Fibroblast of gingiva (primary cell): ENCODE results near the gene OR8G5.
A peak's percentile ranks its signal among the peaks of the same experiment; 100 is the strongest.
"Not testable (repeated sequence)": the region's sequence is repeated elsewhere in the genome, so short reads cannot be mapped to it uniquely, and the experiment has no call there.

Source experiments
- DNase-seq: peaks from one replicate; pipeline ENCODE4 v3.0.0-alpha.2; 2011; ENCODE audit warnings: low read depth

OR8G5 gene

GRCh38 chr11:124256076-124256475 lies at the start of gene OR8G5:
Gene OR8G5, plus strand, starts transcription at chr11:124256376. Its CDS starts 8,556 bp downstream, at chr11:124264932.
- DNase-seq = no peak

DNA sequence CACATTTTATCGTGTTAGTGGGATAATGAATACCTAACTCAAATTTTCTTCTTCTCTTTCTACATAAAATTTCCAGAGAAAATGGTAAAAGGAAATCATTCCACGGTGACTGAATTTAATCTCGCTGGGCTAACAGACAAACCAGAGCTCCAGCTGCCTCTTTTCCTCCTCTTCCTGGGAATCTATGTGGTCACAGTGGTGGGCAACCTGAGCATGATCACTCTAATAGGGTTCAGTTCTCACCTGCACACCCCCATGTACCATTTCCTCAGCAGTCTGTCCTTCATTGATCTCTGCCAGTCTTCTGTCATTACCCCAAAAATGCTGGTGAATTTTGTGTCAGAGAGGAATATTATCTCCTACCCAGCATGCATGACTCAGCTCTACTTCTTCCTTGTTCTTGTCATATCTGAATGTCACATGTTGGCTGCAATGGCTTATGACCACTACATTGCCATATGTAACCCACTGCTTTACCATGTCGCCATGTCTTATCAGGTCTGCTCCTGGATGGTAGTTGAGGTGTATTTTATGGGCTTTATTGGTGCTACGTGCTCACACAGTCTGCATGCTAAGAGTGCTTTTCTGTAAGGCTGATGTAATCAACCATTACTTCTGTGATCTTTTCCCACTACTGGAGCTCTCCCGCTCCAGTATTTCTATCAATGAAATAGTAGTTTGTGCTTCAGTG lies 48.9 kb upstream of the OR8G5 start:
- DNase-seq = no peak

DNA sequence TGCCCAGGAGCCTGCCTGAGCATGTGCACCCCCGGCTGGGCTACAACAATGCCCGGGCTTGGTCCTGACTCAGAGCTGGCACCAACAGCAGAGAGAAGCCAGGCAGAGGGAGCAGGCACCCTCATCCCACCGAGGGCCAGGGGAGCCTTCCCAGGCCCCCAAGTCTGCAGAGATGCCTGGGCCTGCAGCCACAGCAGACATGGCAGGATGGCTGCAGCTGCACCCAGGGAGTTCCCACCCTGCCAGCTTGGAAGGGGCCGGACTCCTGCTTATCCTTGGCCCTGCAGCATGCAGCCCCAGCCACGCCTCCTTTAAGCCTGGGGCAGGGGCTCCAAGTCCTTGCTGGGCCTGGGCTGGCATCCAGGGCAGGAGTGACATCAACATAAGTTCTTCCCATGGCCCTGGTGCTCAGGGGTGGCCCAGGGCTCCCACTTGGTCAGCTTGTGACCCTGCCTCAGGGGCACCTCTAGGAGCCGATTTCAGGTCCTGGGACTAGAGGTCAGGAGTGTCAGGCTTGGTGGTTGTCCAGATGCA lies 46.3 kb upstream of the OR8G5 start:
- DNase-seq = no peak

GRCh38 chr11:124210421-124210820 lies 45.8 kb upstream of the OR8G5 start:
- DNase-seq = no peak

- no peak for DNase-seq
These were observed 44.9 kb upstream of the OR8G5 start for GRCh38 chr11:124211321-124211720.

DNA sequence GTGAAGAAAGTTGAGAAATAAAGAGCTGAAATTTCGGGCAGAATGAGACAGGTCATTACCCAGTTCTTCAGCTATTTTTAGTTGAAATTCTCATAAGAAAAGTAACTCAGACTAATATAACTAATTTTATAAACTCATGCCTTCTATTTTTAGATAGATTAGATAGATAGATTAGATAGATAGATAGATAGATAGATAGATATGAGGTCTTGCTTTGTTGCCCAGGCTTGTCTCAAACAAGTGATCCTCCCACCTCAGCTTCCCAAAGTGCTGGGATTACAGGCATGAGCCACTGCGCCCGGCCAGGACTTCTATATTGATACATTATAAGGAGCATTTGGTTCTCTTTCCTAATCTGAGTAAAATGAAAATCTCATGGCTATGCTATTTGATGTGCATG lies 42.1 kb upstream of the OR8G5 start:
- no peak for DNase-seq

DNA sequence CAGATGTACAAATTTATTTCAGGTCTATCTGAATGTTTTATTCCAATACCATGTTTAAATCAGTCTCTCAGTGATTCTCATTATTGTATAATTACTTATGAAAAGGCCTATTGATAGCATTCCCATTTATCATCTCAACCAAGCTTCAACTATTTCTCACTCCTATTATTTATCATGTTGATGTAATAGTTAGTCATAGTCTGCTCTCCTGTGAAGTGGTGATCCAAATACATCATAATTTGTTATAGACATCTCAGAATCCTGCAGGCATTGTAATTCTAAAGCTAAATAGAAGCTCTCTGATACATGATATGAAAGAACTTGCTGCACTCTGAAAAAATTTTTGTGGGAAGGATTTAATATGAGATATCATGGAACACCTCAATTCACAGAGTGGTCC lies 37.0 kb upstream of the OR8G5 start:
- no peak for DNase-seq

DNA sequence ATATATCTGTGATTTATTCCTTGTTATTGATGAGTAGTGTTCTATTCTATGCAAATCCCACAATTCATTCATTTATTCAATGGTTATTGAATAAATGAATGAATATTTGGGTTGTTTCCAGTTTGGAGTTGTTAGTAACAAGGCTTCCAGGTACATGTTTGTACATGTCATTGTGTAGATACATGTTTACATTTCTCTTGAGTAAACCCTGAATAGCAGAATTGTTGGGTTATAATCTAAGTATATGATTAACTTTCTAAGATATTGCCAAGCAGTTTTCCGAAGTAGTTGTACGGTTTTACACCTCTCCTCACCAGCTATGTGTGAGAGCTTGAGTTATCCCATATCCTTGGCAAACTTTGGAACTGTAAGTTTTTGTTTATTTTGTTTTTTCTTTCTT lies 33.8 kb upstream of the OR8G5 start:
- no peak for DNase-seq

GRCh38 chr11:124224618-124225423 lies 31.4 kb upstream of the OR8G5 start:
- DNase-seq = not testable (repeated sequence)

DNA sequence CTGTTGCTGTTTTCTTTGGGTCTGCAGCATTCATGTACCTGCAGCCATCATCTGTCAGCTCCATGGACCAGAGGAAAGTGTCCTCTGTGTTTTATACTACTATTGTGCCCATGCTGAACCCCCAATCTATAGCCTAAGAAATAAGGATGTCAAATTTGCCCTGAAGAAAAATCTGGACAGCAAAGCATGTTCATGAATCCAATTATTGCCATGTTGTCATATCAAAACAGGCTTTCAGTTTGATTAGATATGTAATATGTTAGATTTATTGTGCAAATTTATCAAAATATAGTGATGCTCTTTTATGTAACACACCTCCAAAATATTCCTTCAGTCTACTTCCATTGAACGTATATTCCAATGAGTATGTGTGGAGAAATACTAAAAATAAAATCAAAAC lies 30.7 kb upstream of the OR8G5 start:
- DNase-seq = no peak

- no peak for DNase-seq
These were observed 22.8 kb upstream of the OR8G5 start for GRCh38 chr11:124233376-124233775.

GRCh38 chr11:124238512-124238911 lies 17.7 kb upstream of the OR8G5 start:
- DNase-seq = no peak

- DNase-seq = no peak
These were observed 15.4 kb upstream of the OR8G5 start, which contains the start of gene OR8G1 for GRCh38 chr11:124240621-124241397. Gene OR8G1, plus strand, starts transcription at chr11:124241095. Its CDS starts 8,581 bp downstream, at chr11:124249676.

GRCh38 chr11:124249869-124250268 lies 6.3 kb upstream of the OR8G5 start:
- not testable (repeated sequence) for DNase-seq

DNA sequence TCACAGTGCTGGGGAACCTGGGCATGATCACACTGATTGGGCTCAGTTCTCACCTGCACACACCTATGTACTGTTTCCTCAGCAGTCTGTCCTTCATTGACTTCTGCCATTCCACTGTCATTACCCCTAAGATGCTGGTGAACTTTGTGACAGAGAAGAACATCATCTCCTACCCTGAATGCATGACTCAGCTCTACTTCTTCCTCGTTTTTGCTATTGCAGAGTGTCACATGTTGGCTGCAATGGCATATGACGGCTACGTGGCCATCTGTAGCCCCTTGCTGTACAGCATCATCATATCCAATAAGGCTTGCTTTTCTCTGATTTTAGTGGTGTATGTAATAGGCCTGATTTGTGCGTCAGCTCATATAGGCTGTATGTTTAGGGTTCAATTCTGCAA lies 8.9 kb downstream of the OR8G5 start:
- DNase-seq = not testable (repeated sequence)

DNA sequence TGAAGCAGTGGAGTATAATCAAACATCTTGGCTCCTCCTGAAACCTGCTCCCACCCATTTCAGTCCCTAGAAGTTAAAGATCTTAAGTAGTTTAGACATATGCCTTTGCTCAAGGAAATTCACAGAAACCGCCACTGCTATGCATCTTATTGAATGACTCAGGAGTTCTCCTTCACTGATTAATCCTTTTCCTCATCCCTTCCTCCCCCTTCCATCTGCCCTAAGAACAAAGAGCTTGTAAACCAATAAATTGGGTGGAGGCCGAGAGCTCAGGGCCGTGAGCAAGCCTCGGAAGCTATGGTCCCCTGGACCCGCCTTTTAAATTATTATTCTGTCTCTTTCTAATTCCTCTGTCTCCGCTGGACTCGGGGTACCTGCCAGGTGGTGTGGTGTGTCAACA lies 14.7 kb downstream of the OR8G5 start:
- not testable (repeated sequence) for DNase-seq

DNA sequence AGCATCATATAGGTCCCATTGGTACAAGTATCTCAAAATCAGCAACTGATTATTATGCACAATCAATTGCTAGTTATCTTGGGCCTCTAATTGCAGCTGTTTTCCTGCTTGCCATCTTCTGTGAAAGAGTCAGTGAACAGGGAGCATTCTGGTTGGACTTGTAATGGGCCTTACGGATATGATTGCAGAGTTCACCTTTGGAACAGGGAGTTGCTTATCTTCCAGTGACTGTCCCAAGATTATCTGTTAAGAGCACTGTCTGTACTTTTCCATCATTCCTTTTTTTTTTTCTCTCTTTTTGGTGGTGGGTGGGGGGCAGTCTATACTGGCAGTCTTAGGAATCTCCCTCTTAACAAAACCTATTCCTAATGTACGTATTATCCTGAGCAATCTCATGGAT lies 17.8 kb downstream of the OR8G5 start:
- DNase-seq = no peak

GRCh38 chr11:124276081-124276480 lies 19.9 kb downstream of the OR8G5 start:
- DNase-seq = no peak

GRCh38 chr11:124277207-124277606 lies 21.0 kb downstream of the OR8G5 start:
- no peak for DNase-seq

DNA sequence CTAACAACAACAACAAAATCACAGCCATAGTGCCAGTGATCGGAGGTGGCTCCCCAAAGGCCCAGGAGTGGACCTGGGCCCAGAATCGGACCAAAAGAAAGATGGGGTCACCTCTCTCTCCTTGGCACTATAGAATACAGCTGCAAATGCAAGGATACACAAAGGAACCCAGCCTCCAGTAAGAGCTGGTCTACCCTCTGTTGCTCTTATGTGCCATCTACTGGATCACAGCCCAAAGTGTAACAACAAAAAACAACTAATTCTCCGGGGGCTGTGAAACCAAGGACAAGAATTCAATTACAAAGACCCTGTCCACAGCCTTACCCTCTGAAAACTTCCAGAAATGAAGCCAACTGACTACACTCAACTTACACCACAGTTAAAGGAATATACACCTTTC lies 21.6 kb downstream of the OR8G5 start:
- DNase-seq = no peak

DNA sequence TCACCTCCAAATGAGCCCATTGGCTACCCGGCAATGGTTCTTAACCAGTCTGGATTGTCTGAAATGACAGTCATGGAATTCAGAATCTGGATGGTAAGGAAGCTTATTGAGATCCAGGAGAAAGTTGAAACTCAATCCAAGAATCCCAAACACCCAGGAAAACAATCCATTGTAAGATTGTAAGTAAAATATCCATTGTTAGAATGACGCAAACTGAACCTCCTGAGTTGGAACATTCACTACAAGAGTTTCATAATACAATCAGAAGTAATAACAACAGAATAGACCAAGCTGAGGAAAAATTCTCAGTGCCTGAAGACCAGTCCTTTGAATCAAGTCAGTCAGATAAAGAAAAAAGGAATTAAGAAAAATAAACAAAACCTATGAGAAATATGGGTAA lies 22.1 kb downstream of the OR8G5 start:
- no peak for DNase-seq

DNA sequence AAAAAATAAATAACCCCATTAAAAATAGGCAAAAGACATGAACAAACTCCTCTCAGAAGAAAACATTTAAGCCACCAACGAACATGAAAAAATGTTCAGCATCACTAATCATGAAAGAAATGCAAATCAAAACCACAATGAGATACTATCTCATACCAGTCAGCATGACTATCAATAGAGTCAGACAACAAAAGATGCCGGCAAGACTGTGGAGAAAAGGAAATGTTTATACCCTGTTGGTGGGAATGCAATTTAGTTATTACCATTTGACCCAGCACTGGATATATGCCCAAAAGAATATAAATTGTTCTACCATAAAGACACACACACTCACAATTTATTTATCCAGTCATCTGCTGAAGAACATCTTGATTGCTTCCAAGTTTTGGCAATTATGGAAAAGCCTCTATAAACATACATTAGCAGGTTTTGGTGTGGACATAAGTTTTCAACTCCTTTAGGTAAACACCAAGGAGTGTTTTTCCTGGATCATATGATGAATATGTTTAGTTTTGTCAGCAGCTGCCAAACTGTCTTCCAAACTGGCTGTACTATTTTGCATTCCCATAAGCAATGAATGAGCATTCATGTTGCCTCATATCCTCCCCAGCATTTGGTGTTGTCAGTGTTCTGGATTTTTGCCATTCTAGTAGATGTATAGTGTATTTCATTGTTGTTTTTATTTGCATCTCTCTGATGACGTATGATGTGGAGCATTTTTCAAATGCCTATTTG lies 29.6 kb downstream of the OR8G5 start:
- DNase-seq = peak; percentile 69
